ENCODE results near the gene MRPS18A. TPM values are rescaled to one million over a fixed set of nuclear protein-coding genes. Genes with fewer than 3 reads are reported as not detected.

Gene MRPS18A
- total and polyA plus RNA-seq, 2 of the 13 experiments (the other 11 are each of a cell fraction or from before 2014, with no cell fraction given): 87.8 to 89.1 TPM

- H3K4me2 ChIP-seq (ENCODE audit: low read depth, low read length): no peak overlapping the region
- no peaks in the 10 kb centered on the region for H3K4me1 ChIP-seq (ENCODE audit: insufficient read depth, low read length)
- DNase-seq (ENCODE audit: low spot score): no peak
- no peak overlapping the region for H3K4me3 ChIP-seq (replicated peaks in 1 of 3; ENCODE audit: insufficient read depth in 1 of 3, low read depth in 2 of 3, low read length in 3 of 3)
- H3K27ac ChIP-seq (ENCODE audit: extremely low read length, insufficient read depth, low read length): no peak overlapping the region
- ChIA-PET POLR2A (interaction anchor here (1.0 to 5.9 kb wide), 2 partner anchors 12 to 18 kb away, joined by 3 to 22 read pairs; partner anchors contain the start of gene MAD2L1BP), CTCF (ENCODE audit: low intra/inter-chr PET ratio, low total read pairs) (no interaction called here)
- no peak for ATAC-seq
- H3K27me3 ChIP-seq (ENCODE audit: control insufficient read depth in 1 of 2, insufficient read depth in 2 of 2, low read length in 2 of 2): peaks cover 1 to 7% of the 10 kb centered on the region in 2 experiments; a peak in 2 of 5 replicates
- no peaks in the 10 kb centered on the region for H3K9me3 ChIP-seq (ENCODE audit: low read length)
- 0 out of 5 replicates have a peak, but pooled peaks cover 0 to 1% of the 10 kb centered on the region in 2 experiments for H3K36me3 ChIP-seq (replicated peaks in 1 of 2; ENCODE audit: control insufficient read depth in 1 of 2, insufficient read depth in 2 of 2, low read length in 2 of 2)
- no peaks in the 10 kb centered on the region for H3K79me2 ChIP-seq (ENCODE audit: insufficient read depth, low read length)
- FAIRE-seq: no peak
- WGBS (ENCODE audit: low lambda C conversion rate): 79% methylated on average over 3 of the region's 3 CpGs
- in situ Hi-C loops (cut with HindIII; ENCODE audit: extremely low pct_ligation_motif_present, low pct_unique_long_range_greater_than_20kb) (no loop called here), intact Hi-C loops (cut with micrococcal nuclease; ENCODE audit: unreplicated experiment) (no loop called here)
- no peak overlapping the region for H3K9ac ChIP-seq (ENCODE audit: insufficient read depth, low read depth, low read length)
- no peak for TF ChIP-seq HDAC2 (CRISPR knock-in tag; IDR thresholded peaks at IDR 0.05)
- 0 out of 2 replicates have a peak, but pooled peaks have one; percentile 45 for TF ChIP-seq FOXO4 (CRISPR knock-in tag; conservative IDR thresholded peaks at IDR 0.05)
- TF ChIP-seq CHD2 (IDR thresholded peaks at IDR 0.05; ENCODE audit: low read depth, low read length): no peak
- TF ChIP-seq BRF2 (CRISPR knock-in tag; IDR thresholded peaks at IDR 0.05): no peak
- TF ChIP-seq SP4 (CRISPR knock-in tag; IDR thresholded peaks at IDR 0.05): no peak
- TF ChIP-seq ATF4 (CRISPR knock-in tag; IDR thresholded peaks at IDR 0.05): no peak
- TF ChIP-seq ZNF704 (CRISPR knock-in tag; IDR thresholded peaks at IDR 0.05; ENCODE audit: borderline replicate concordance): no peak
- TF ChIP-seq FOXK1 (CRISPR knock-in tag; IDR thresholded peaks at IDR 0.05; ENCODE audit: borderline replicate concordance, low read depth): no peak
- TF ChIP-seq ZNF383 (CRISPR knock-in tag; IDR thresholded peaks at IDR 0.05; ENCODE audit: borderline replicate concordance): no peak
- TF ChIP-seq RAD51 (IDR thresholded peaks at IDR 0.05; ENCODE audit: borderline replicate concordance): no peak
- TF ChIP-seq BORCS8-MEF2B (CRISPR knock-in tag; IDR thresholded peaks at IDR 0.05): no peak
- TF ChIP-seq ZKSCAN1 (IDR thresholded peaks at IDR 0.05; ENCODE audit: low read length): peak; percentile 83
- BruUV-seq (replicated peaks): no TSS peak
- H2AFZ ChIP-seq (ENCODE audit: low read length): no peak overlapping the region
- H4K20me1 ChIP-seq (ENCODE audit: insufficient read depth, low read length): no peaks in the 10 kb centered on the region
These were observed 40.0 kb downstream of the MRPS18A start for GRCh38 chr6:43647613-43648012.

Measured in HepG2 (cell line).